Natural killer cell (primary cell): ENCODE measurements around the gene SRP14. TPM values are rescaled to one million over a fixed set of nuclear protein-coding genes. Genes with fewer than 3 reads are reported as not detected.
"Not testable (repeated sequence)": the region's sequence is repeated elsewhere in the genome, so short reads cannot be mapped to it uniquely, and the experiment has no call there.

Experiments used
- ATAC-seq, 3 donors: fragments of 150-1000 bp in 2 of 3; fragments of 200-7000 bp in 1 of 3; cut with Tn5 transposase; 1 replicate in 1 of 3; 2 replicates in 2 of 3; pipeline ENCODE4 v1.10.0; 2021; ENCODE audit warnings: mild to moderate bottlenecking in 2 of 3, moderate library complexity in 2 of 3
- DNase-seq, 2 donors: peaks; one replicate each; pipeline versions ENCODE4 v3.0.0 to v3.0.0-alpha.2; 2013 to 2021; ENCODE audit warnings: mixed read lengths in 1 of 2
- H3K27ac ChIP-seq: one replicate; pipeline ENCODE4 v1.5.1; 2013; ENCODE audit warnings: mild to moderate bottlenecking, low read length
- H3K27me3 ChIP-seq: one replicate; pipeline ENCODE4 v1.6.1; 2013; ENCODE audit warnings: low read length; ENCODE audit not compliant: control insufficient read depth, insufficient read depth
- H3K36me3 ChIP-seq: one replicate; pipeline ENCODE4 v1.6.1; 2013; ENCODE audit warnings: low read length; ENCODE audit not compliant: control insufficient read depth, insufficient read depth
- H3K4me1 ChIP-seq: one replicate; pipeline ENCODE4 v1.6.1; 2013; ENCODE audit warnings: low read length; ENCODE audit not compliant: control insufficient read depth, insufficient read depth
- H3K4me3 ChIP-seq: one replicate; pipeline ENCODE4 v1.5.1; 2013; ENCODE audit warnings: low read length
- H3K9me3 ChIP-seq: one replicate; pipeline ENCODE4 v1.6.1; 2013; ENCODE audit warnings: low read length; ENCODE audit not compliant: control insufficient read depth, insufficient read depth
- H3K27ac Mint-ChIP-seq, 2 donors: one replicate each; pipeline ENCODE4 v1.8.0; 2022; ENCODE audit warnings: mild to moderate bottlenecking in 2 of 2, mixed read lengths in 2 of 2, moderate library complexity in 1 of 2
- H3K27me3 Mint-ChIP-seq, 2 donors: one replicate each; pipeline ENCODE4 v1.8.0; 2022; ENCODE audit warnings: low read depth in 2 of 2, mixed read lengths in 2 of 2
- H3K36me3 Mint-ChIP-seq: one replicate; pipeline ENCODE4 v1.8.0; 2022; ENCODE audit warnings: mixed read lengths
- H3K4me1 Mint-ChIP-seq, 2 donors: one replicate each; pipeline ENCODE4 v1.8.0; 2022; ENCODE audit warnings: mixed read lengths in 2 of 2
- H3K4me3 Mint-ChIP-seq: one replicate; pipeline ENCODE4 v1.8.0; 2022; ENCODE audit warnings: mild to moderate bottlenecking, moderate library complexity, mixed read lengths
- H3K9me3 Mint-ChIP-seq, 2 donors: one replicate each; pipeline ENCODE4 v1.8.0; 2022; ENCODE audit warnings: mixed read lengths in 2 of 2
- CTCF ChIP-seq: fragments of 200-600 bp; IDR thresholded peaks from one replicate; pipeline ENCODE4 v1.8.0; 2022; ENCODE audit warnings: antibody characterized with exemption
- WGBS: methylation state at CpG from one replicate; pipeline ENCODE4 v1.1.7; 2013; ENCODE audit warnings: missing lambda C conversion rate; ENCODE audit not compliant: insufficient coverage; 5-methylcytosine and 5-hydroxymethylcytosine counted together
- intact Hi-C: fragments of 100-400 bp; cut with micrococcal nuclease; formaldehyde crosslinking; loops from one replicate; pipeline ENCODE4 v1.14.2; 2022
- total RNA-seq, 4 donors: library from RNA; stranded (reverse); fragments of 120-200 nt in 1 of 4; gene quantifications; one replicate each; pipeline versions ENCODE4 v1.2.3 to v1.2.4, GENCODE V29; 2013 to 2022

The SRP14 gene
- total RNA-seq, 3 donors from 2014 or later (not counting 1 experiment from before 2014, with no cell fraction given), result 126 to 143 (median 127) TPM

GRCh38 chr15:39998511-39999077 is 40.4 kb downstream of the SRP14 start:
- H3K27ac ChIP-seq, result no peak overlapping the region
- no peak for TF ChIP-seq CTCF
- H3K9me3 Mint-ChIP-seq, result no peaks in the 10 kb centered on the region
- H3K4me1 Mint-ChIP-seq, result no peaks in the 10 kb centered on the region
- H3K4me3 ChIP-seq, result no peak overlapping the region
- no peaks in the 10 kb centered on the region for H3K4me1 ChIP-seq
- intact Hi-C loops, result no loop called here
- no peak overlapping the region for H3K27ac Mint-ChIP-seq
- DNase-seq (no peak), ATAC-seq (no peak)
- H3K27me3 ChIP-seq, result no peaks in the 10 kb centered on the region
- H3K36me3 Mint-ChIP-seq, result peaks cover 20% of the 10 kb centered on the region
- H3K9me3 ChIP-seq, result no peaks in the 10 kb centered on the region
- WGBS, result 84% methylated on average over 3 of the region's 6 CpGs
- H3K36me3 ChIP-seq, result peaks cover 19% of the 10 kb centered on the region
- no peak overlapping the region for H3K4me3 Mint-ChIP-seq
- no peaks in the 10 kb centered on the region for H3K27me3 Mint-ChIP-seq

- Mint-ChIP-seq H3K4me3 (no peak overlapping the region), H3K27me3 (no peaks in the 10 kb centered on the region), H3K36me3 (peaks cover 17% of the 10 kb centered on the region), H3K27ac (no peak overlapping the region), H3K9me3 (no peaks in the 10 kb centered on the region), H3K4me1 (no peaks in the 10 kb centered on the region)
- TF ChIP-seq CTCF, result no peak
- Histone ChIP-seq H3K27ac (no peak overlapping the region), H3K4me3 (no peak overlapping the region), H3K9me3 (no peaks in the 10 kb centered on the region), H3K27me3 (no peaks in the 10 kb centered on the region), H3K4me1 (no peaks in the 10 kb centered on the region), H3K36me3 (peaks cover 22% of the 10 kb centered on the region)
- DNase-seq (no peak), ATAC-seq (no peak)
- WGBS, result 93% methylated on average over 5 of the region's 6 CpGs
- intact Hi-C loops, result no loop called here
Observed at GRCh38 chr15:39997639-39998038, 41.3 kb downstream of the SRP14 start.

GRCh38 chr15:39997031-39997430 is 42.0 kb downstream of the SRP14 start:
- intact Hi-C loops, result no loop called here
- Mint-ChIP-seq H3K36me3 (peaks cover 17% of the 10 kb centered on the region), H3K4me1 (no peaks in the 10 kb centered on the region), H3K4me3 (no peak overlapping the region), H3K9me3 (no peaks in the 10 kb centered on the region), H3K27me3 (no peaks in the 10 kb centered on the region), H3K27ac (no peak overlapping the region)
- H3K36me3 ChIP-seq, result peaks cover 27% of the 10 kb centered on the region
- no peak overlapping the region for H3K27ac ChIP-seq
- H3K9me3 ChIP-seq, result no peaks in the 10 kb centered on the region
- H3K27me3 ChIP-seq, result no peaks in the 10 kb centered on the region
- ATAC-seq (no peak), DNase-seq (no peak)
- no CpG with 5 or more reads among the region's 1 CpG for WGBS
- TF ChIP-seq CTCF, result no peak
- no peak overlapping the region for H3K4me3 ChIP-seq
- H3K4me1 ChIP-seq, result no peaks in the 10 kb centered on the region

- peaks cover 25% of the 10 kb centered on the region for H3K36me3 ChIP-seq
- H3K9me3 Mint-ChIP-seq, ATAC-seq, H3K4me1 Mint-ChIP-seq, H3K4me3 ChIP-seq, H3K27me3 Mint-ChIP-seq, H3K4me1 ChIP-seq, H3K9me3 ChIP-seq, H3K27ac Mint-ChIP-seq, H3K27ac ChIP-seq, DNase-seq, H3K27me3 ChIP-seq, intact Hi-C loops, H3K4me3 Mint-ChIP-seq: not testable (repeated sequence)
- H3K36me3 Mint-ChIP-seq, result peaks cover 17% of the 10 kb centered on the region
- WGBS, result 100% methylated on average over 2 of the region's 2 CpGs
Observed at GRCh38 chr15:39996228-39996627, 42.8 kb downstream of the SRP14 start.

GRCh38 chr15:39992953-39993352 is 46.0 kb downstream of the SRP14 start:
- H3K4me1 Mint-ChIP-seq, H3K27ac Mint-ChIP-seq, H3K27me3 ChIP-seq, H3K4me3 ChIP-seq, H3K4me3 Mint-ChIP-seq, intact Hi-C loops, DNase-seq, ATAC-seq, H3K4me1 ChIP-seq, H3K27me3 Mint-ChIP-seq, H3K27ac ChIP-seq, H3K9me3 Mint-ChIP-seq, H3K9me3 ChIP-seq: not testable (repeated sequence)
- peaks cover 35% of the 10 kb centered on the region for H3K36me3 ChIP-seq
- H3K36me3 Mint-ChIP-seq, result peaks cover 17% of the 10 kb centered on the region
- WGBS, result 97% methylated on average over 5 of the region's 5 CpGs
